Natural killer cell (primary cell): ENCODE data around the gene IFT81. TPM values are rescaled to one million over a fixed set of nuclear protein-coding genes. Genes with fewer than 3 reads are reported as not detected.

Experiments used
- ATAC-seq, 3 donors: fragments of 150-1000 bp in 2 of 3; fragments of 200-7000 bp in 1 of 3; cut with Tn5 transposase; 1 replicate in 1 of 3; 2 replicates in 2 of 3; pipeline ENCODE4 v1.10.0; 2021; ENCODE audit warnings: mild to moderate bottlenecking in 2 of 3, moderate library complexity in 2 of 3
- DNase-seq, 2 donors: peaks; one replicate each; pipeline versions ENCODE4 v3.0.0 to v3.0.0-alpha.2; 2013 to 2021; ENCODE audit warnings: mixed read lengths in 1 of 2
- H3K27ac ChIP-seq: one replicate; pipeline ENCODE4 v1.5.1; 2013; ENCODE audit warnings: mild to moderate bottlenecking, low read length
- H3K27me3 ChIP-seq: one replicate; pipeline ENCODE4 v1.6.1; 2013; ENCODE audit warnings: low read length; ENCODE audit not compliant: control insufficient read depth, insufficient read depth
- H3K36me3 ChIP-seq: one replicate; pipeline ENCODE4 v1.6.1; 2013; ENCODE audit warnings: low read length; ENCODE audit not compliant: control insufficient read depth, insufficient read depth
- H3K4me1 ChIP-seq: one replicate; pipeline ENCODE4 v1.6.1; 2013; ENCODE audit warnings: low read length; ENCODE audit not compliant: control insufficient read depth, insufficient read depth
- H3K4me3 ChIP-seq: one replicate; pipeline ENCODE4 v1.5.1; 2013; ENCODE audit warnings: low read length
- H3K9me3 ChIP-seq: one replicate; pipeline ENCODE4 v1.6.1; 2013; ENCODE audit warnings: low read length; ENCODE audit not compliant: control insufficient read depth, insufficient read depth
- H3K27ac Mint-ChIP-seq, 2 donors: one replicate each; pipeline ENCODE4 v1.8.0; 2022; ENCODE audit warnings: mild to moderate bottlenecking in 2 of 2, mixed read lengths in 2 of 2, moderate library complexity in 1 of 2
- H3K27me3 Mint-ChIP-seq, 2 donors: one replicate each; pipeline ENCODE4 v1.8.0; 2022; ENCODE audit warnings: low read depth in 2 of 2, mixed read lengths in 2 of 2
- H3K36me3 Mint-ChIP-seq: one replicate; pipeline ENCODE4 v1.8.0; 2022; ENCODE audit warnings: mixed read lengths
- H3K4me1 Mint-ChIP-seq, 2 donors: one replicate each; pipeline ENCODE4 v1.8.0; 2022; ENCODE audit warnings: mixed read lengths in 2 of 2
- H3K4me3 Mint-ChIP-seq: one replicate; pipeline ENCODE4 v1.8.0; 2022; ENCODE audit warnings: mild to moderate bottlenecking, moderate library complexity, mixed read lengths
- H3K9me3 Mint-ChIP-seq, 2 donors: one replicate each; pipeline ENCODE4 v1.8.0; 2022; ENCODE audit warnings: mixed read lengths in 2 of 2
- CTCF ChIP-seq: fragments of 200-600 bp; IDR thresholded peaks from one replicate; pipeline ENCODE4 v1.8.0; 2022; ENCODE audit warnings: antibody characterized with exemption
- WGBS: methylation state at CpG from one replicate; pipeline ENCODE4 v1.1.7; 2013; ENCODE audit warnings: missing lambda C conversion rate; ENCODE audit not compliant: insufficient coverage; 5-methylcytosine and 5-hydroxymethylcytosine counted together
- intact Hi-C: fragments of 100-400 bp; cut with micrococcal nuclease; formaldehyde crosslinking; loops from one replicate; pipeline ENCODE4 v1.14.2; 2022
- total RNA-seq, 4 donors: library from RNA; stranded (reverse); fragments of 120-200 nt in 1 of 4; gene quantifications; one replicate each; pipeline versions ENCODE4 v1.2.3 to v1.2.4, GENCODE V29; 2013 to 2022

IFT81 gene
- total RNA-seq, 3 donors from 2014 or later (not counting 1 experiment from before 2014, with no cell fraction given): 0.61 to 1.4 (median 0.80) TPM

GRCh38 chr12:110104188-110105094 is 19.7 kb upstream of the IFT81 start:
- no peaks in the 10 kb centered on the region for H3K4me1 ChIP-seq
- peaks cover 7 to 9% of the 10 kb centered on the region in 2 donors for H3K4me1 Mint-ChIP-seq
- H3K27ac ChIP-seq: no peak overlapping the region
- ATAC-seq (no peak), DNase-seq (no peak)
- H3K4me3 ChIP-seq: no peak overlapping the region
- H3K27me3 ChIP-seq: no peaks in the 10 kb centered on the region
- no peaks in the 10 kb centered on the region for H3K9me3 ChIP-seq
- no peaks in the 10 kb centered on the region for H3K9me3 Mint-ChIP-seq
- H3K36me3 ChIP-seq: no peaks in the 10 kb centered on the region
- 94% methylated on average over 14 of the region's 14 CpGs for WGBS
- TF ChIP-seq CTCF: no peak
- no peaks in the 10 kb centered on the region for H3K36me3 Mint-ChIP-seq
- H3K27ac Mint-ChIP-seq: no peak overlapping the region
- intact Hi-C loops: no loop called here
- H3K27me3 Mint-ChIP-seq: peaks cover 5 to 7% of the 10 kb centered on the region in 2 donors
- no peak overlapping the region for H3K4me3 Mint-ChIP-seq

GRCh38 chr12:110105159-110105558 is 19.0 kb upstream of the IFT81 start:
- H3K9me3 Mint-ChIP-seq: no peaks in the 10 kb centered on the region
- Histone ChIP-seq H3K9me3 (no peaks in the 10 kb centered on the region), H3K36me3 (no peaks in the 10 kb centered on the region), H3K4me1 (no peaks in the 10 kb centered on the region), H3K27me3 (no peaks in the 10 kb centered on the region), H3K4me3 (no peak overlapping the region), H3K27ac (no peak overlapping the region)
- intact Hi-C loops: no loop called here
- WGBS: 50% methylated on average over 1 of the region's 1 CpG
- DNase-seq: no peak
- H3K4me3 Mint-ChIP-seq: no peak overlapping the region
- no peak for TF ChIP-seq CTCF
- peaks cover 5 to 6% of the 10 kb centered on the region in 2 donors for H3K4me1 Mint-ChIP-seq
- peaks cover 5 to 7% of the 10 kb centered on the region in 2 donors for H3K27me3 Mint-ChIP-seq
- no peaks in the 10 kb centered on the region for H3K36me3 Mint-ChIP-seq
- no peak for ATAC-seq
- H3K27ac Mint-ChIP-seq: no peak overlapping the region

- Mint-ChIP-seq H3K27ac (no peak overlapping the region), H3K9me3 (no peaks in the 10 kb centered on the region), H3K27me3 (peaks cover 5 to 7% of the 10 kb centered on the region in 2 donors), H3K4me3 (no peak overlapping the region), H3K4me1 (no peaks in the 10 kb centered on the region), H3K36me3 (no peaks in the 10 kb centered on the region)
- H3K36me3 ChIP-seq: no peaks in the 10 kb centered on the region
- H3K4me3 ChIP-seq: no peak overlapping the region
- H3K27ac ChIP-seq: no peak overlapping the region
- intact Hi-C loops: no loop called here
- H3K4me1 ChIP-seq: no peaks in the 10 kb centered on the region
- ATAC-seq: no peak
- DNase-seq: no peak
- no peaks in the 10 kb centered on the region for H3K27me3 ChIP-seq
- no peak for TF ChIP-seq CTCF
- WGBS: 65% methylated on average over 2 of the region's 2 CpGs
- H3K9me3 ChIP-seq: no peaks in the 10 kb centered on the region
These were observed 18.2 kb upstream of the IFT81 start for GRCh38 chr12:110105986-110106385.
